Muscle layer of duodenum (tissue), 2 donors: ENCODE data around the gene FAM168A.

Experiments
- H3K27ac ChIP-seq: one replicate; pipeline ENCODE4 v1.7.0; 2013; ENCODE audit warnings: mild to moderate bottlenecking, low read length
- H3K27me3 ChIP-seq: one replicate; pipeline ENCODE4 v1.7.0; 2013; ENCODE audit warnings: low read depth, mild to moderate bottlenecking, control low read depth, low read length
- H3K36me3 ChIP-seq, 2 donors: one replicate each; pipeline ENCODE4 v1.7.0; 2013; ENCODE audit warnings: low read length in 2 of 2, control low read depth in 1 of 2, mild to moderate bottlenecking in 1 of 2; ENCODE audit not compliant: insufficient read depth in 2 of 2, control insufficient read depth in 1 of 2
- H3K4me1 ChIP-seq, 2 donors: one replicate each; pipeline ENCODE4 v1.7.0; 2013; ENCODE audit warnings: low read length in 2 of 2, mild to moderate bottlenecking in 2 of 2, control low read depth in 1 of 2, moderate library complexity in 1 of 2; ENCODE audit not compliant: insufficient read depth in 2 of 2, control insufficient read depth in 1 of 2
- H3K4me3 ChIP-seq, 2 donors: one replicate each; pipeline ENCODE4 v1.7.0; 2013; ENCODE audit warnings: low read length in 2 of 2, low read depth in 1 of 2, mild to moderate bottlenecking in 1 of 2
- H3K9me3 ChIP-seq, 2 donors: one replicate each; pipeline ENCODE4 v1.7.0; 2013; ENCODE audit warnings: low read length in 2 of 2, control low read depth in 1 of 2, mild to moderate bottlenecking in 1 of 2; ENCODE audit not compliant: control insufficient read depth in 1 of 2
- donor health status: healthy.

The FAM168A gene

DNA sequence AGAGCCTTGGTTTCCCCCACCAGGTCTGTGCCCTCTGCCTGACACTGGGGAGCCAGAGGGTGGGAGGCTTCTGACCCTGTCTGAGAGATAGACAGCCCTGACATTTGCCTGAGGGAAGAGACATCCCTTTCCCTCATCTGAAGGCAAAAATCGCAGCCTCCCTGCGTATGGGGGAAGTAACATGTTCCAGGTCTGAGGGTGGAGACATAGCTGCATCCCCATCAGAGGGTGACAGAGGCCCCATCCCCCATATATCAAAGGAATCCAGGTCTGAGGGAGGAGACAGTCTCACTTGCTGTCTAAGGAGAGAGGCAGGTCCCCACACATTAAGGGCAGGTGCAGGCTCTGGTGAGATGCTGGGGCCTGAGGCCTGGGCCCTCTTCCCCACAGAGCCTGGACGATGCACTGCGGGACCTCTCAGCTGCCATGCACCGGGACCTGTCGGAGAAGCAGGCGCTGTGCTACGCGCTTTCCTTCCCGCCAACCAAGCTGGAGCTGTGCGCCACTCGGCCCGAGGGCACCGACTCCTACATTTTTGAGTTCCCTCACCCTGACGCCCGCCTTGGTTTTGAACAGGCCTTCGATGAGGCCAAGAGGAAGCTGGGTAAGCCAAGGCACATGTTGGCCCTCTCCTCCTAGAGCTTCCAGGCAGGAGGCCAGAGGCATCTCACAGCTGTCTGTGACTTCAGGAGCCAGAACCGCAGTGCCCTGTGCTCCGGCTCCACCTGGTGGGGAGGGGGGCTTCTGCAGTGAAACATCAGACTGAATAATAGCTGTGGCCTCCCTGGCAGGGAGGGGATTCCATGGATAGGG lies 237.8 kb downstream of the FAM168A start:
- no peak overlapping the region for H3K27ac ChIP-seq
- H3K4me3 ChIP-seq, result no peak overlapping the region
- no peaks in the 10 kb centered on the region for H3K27me3 ChIP-seq
- peaks cover 20 to 93% of the 10 kb centered on the region in 2 donors for H3K36me3 ChIP-seq
- no peaks in the 10 kb centered on the region for H3K9me3 ChIP-seq
- H3K4me1 ChIP-seq, result peaks cover 0 to 6% of the 10 kb centered on the region in 2 donors

DNA sequence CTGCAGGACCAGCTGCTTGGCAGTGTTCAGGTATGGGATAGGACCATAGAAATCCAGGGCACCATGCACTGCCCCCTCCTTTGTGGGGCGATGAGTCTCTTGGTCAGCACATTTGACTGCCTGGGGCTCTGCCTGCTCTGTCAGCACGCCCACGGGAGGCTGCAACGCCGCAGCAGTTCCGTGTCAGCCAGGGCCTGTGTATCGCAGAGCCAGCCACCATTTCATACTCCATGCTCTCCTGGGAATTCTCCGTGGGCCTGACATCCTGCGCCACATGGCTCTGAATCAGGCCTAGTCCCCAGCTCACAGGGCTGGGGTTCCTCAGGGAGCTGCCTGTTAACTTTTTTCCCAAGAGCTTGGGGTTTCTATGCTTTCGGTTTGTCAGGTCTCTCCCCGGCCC lies 238.6 kb downstream of the FAM168A start:
- Histone ChIP-seq H3K36me3 (peaks cover 16 to 85% of the 10 kb centered on the region in 2 donors), H3K9me3 (no peaks in the 10 kb centered on the region), H3K4me3 (no peak overlapping the region), H3K27ac (no peak overlapping the region), H3K4me1 (peaks cover 0 to 6% of the 10 kb centered on the region in 2 donors), H3K27me3 (no peaks in the 10 kb centered on the region)

DNA sequence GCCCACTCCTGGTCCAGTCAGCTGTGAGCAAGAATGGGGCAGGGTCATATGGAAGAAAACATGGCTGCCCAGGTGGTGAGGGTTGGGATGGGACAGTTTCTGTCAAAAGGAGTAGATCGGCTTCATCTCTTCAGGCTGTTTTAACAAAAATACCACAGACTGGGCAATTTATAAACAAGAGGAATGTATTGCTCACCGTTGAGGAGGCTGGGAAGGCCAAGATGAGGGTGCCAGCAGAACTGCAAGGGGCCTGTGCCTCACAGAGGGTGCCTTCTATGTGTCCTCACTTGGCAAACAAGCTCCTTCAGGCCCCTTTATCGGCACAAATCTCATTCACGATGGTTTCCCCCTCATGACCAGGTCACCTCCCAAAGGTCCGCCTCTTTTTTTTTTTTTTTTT lies 239.8 kb downstream of the FAM168A start:
- peaks cover 13 to 76% of the 10 kb centered on the region in 2 donors for H3K36me3 ChIP-seq
- H3K4me1 ChIP-seq, result peaks cover 0 to 6% of the 10 kb centered on the region in 2 donors
- no peak overlapping the region for H3K27ac ChIP-seq
- no peak overlapping the region for H3K4me3 ChIP-seq
- H3K9me3 ChIP-seq, result no peaks in the 10 kb centered on the region
- no peaks in the 10 kb centered on the region for H3K27me3 ChIP-seq

DNA sequence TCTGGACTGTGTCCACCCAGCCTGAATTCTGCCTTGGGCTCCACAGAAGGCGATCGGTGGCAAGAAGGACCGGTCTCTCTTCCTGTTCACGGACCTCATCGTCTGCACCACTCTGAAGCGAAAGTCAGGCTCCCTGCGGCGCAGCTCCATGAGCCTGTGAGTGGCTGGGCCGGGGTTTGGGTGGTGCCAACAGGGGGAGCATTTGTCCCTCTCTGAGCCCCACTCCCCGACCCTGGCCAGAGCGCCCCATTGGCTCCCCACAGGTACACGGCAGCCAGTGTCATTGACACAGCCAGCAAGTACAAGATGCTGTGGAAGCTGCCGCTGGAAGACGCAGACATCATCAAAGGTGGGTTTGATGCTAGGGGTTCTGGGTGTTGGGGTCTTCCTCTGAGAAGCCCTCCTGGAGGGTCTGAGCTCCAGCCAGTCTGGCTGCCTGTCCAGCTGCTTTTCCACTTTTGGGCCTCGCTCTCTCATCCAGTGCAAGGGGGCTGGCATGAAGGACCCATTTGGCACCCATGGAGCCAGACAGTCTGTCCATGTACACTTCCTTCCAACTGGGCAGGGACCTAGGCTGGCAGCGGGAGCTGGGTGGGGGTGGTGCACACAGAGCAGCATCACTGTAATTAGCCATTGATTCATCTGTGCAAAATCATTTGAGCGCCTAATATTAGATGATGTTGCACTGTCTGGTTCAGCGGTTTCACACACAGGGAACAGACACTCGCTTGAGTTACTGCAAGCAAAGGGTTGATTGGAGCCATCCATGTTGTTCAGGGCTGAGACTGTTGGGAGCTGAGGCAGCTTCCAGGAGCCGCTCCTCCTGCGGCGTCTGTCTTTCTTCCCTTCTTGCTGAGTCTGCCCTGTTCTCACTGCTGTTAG lies 240.7 kb downstream of the FAM168A start:
- H3K4me1 ChIP-seq, result peaks cover 0 to 6% of the 10 kb centered on the region in 2 donors
- H3K4me3 ChIP-seq, result no peak overlapping the region
- no peak overlapping the region for H3K27ac ChIP-seq
- H3K9me3 ChIP-seq, result no peaks in the 10 kb centered on the region
- H3K36me3 ChIP-seq, result peaks cover 8 to 71% of the 10 kb centered on the region in 2 donors
- no peaks in the 10 kb centered on the region for H3K27me3 ChIP-seq

DNA sequence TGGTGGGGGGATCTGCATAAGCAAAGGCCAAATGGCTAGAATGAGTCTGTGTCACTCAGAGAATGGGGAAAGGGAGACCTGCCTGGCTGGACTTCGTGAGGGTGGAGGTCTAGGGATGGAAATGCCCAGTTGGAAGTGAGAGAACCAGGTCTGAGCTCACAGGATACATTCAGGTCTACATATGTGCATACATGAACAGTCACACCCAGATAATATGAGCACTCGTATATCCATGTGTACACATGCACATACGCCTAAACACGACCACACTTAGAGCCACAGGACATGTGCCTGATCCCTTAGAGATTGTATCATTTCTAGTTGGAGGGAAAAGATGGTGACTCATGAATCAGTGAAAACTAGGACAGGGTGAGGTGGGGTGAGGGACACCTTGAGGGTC lies 242.8 kb downstream of the FAM168A start:
- Histone ChIP-seq H3K4me3 (no peak overlapping the region), H3K4me1 (peaks cover 4 to 12% of the 10 kb centered on the region in 2 donors), H3K27me3 (no peaks in the 10 kb centered on the region), H3K9me3 (no peaks in the 10 kb centered on the region), H3K27ac (no peak overlapping the region), H3K36me3 (peaks cover 8 to 50% of the 10 kb centered on the region in 2 donors)

DNA sequence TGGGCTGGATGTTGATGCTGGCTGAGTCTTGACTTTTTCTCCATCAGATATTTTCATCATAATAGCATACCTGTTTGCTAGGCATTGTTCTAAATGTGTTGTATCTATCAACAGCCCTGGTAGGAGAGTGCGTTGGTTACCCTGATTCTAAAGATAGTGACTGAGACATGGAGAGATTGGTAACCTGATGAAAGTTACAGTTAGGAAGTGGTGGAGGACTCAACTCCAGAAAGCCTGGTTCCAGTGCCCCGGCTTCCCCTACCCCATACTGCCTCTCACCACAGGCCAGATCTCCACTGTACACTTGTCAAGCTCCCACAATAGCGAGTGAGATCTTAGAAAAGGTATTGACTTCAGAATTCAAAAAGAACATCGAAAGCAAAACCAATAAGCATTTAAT lies 244.5 kb downstream of the FAM168A start:
- no peaks in the 10 kb centered on the region for H3K9me3 ChIP-seq
- no peaks in the 10 kb centered on the region for H3K27me3 ChIP-seq
- no peak overlapping the region for H3K4me3 ChIP-seq
- H3K27ac ChIP-seq, result no peak overlapping the region
- peaks cover 4 to 15% of the 10 kb centered on the region in 2 donors for H3K4me1 ChIP-seq
- H3K36me3 ChIP-seq, result peaks cover 0 to 35% of the 10 kb centered on the region in 2 donors

DNA sequence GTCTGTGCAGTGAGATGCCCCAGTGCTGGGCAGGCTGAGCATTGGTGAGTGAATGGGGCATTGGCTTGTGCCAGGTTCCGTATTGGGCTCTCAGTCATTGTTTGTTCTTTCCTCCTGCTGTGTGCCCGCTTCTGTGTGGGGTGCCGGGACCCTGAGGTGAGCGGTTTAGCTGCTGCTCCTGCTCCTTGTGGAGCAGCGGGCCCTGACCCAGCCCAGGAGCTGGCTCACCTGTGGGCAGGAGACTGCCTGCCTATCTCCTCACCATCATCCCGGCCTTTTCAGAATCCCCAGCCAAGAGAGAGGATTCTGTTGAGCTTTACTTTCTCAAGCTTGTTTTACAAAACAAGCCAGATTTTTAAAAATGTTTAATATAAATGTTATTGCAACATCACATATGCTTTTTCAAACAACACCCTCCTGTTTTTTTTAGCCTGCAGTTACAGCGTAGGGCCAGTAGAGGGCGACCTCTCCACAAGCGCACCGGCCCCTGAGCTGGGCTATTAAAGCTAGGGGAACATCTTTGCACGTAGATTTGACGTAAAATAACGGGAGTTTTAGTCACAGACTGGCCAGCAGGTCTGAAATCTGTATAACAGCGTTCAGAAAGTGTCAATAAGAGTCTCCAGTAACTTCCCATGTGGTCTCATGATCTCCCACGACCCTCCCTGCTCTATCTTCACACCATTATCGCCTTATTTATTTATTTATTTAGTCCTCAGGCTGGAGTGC lies 246.8 kb downstream of the FAM168A start:
- Histone ChIP-seq H3K27me3 (no peaks in the 10 kb centered on the region), H3K9me3 (no peaks in the 10 kb centered on the region), H3K27ac (no peak overlapping the region), H3K4me1 (peaks cover 4 to 15% of the 10 kb centered on the region in 2 donors), H3K4me3 (no peak overlapping the region), H3K36me3 (peaks cover 0 to 31% of the 10 kb centered on the region in 2 donors)
